Measurements from ENCODE around the gene SVEP1.

The SVEP1 gene

DNA sequence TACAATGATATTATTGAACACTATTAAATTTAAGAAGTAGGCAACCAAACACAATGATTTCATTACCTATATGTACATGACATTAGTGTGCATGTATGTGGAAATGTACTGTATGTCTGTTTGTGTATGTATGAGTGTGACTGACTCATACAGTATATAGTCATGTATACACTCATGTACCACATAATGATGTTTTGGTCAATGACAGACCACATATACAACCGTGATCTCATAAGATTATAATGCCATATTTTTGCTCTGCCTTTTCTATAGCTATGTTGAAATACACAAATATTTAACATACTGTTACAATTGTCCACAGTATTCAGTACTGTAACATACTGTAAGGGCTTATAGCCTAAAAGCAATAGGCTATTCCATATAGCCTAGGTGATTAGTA lies 19.7 kb downstream of the SVEP1 start:
- Histone ChIP-seq H3K27me3 (ENCODE audit: control insufficient read depth, insufficient read depth, low read length) (no peaks in the 10 kb centered on the region), H3K79me2 (no peaks in the 10 kb centered on the region), H3K4me2 (ENCODE audit: low read length) (no peak overlapping the region), H3K4me3 (ENCODE audit: low read depth, low read length) (no peak overlapping the region), H2AFZ (no peak overlapping the region), H3K9ac (no peak overlapping the region), H3K27ac (no peak overlapping the region), H3K36me3 (ENCODE audit: control insufficient read depth, insufficient read depth, low read length) (no peaks in the 10 kb centered on the region), H3K4me1 (no peaks in the 10 kb centered on the region), H3K9me3 (ENCODE audit: control insufficient read depth, low read length) (no peaks in the 10 kb centered on the region)
- no peak for TF ChIP-seq CTCF (IDR thresholded peaks at IDR 0.05)

- H3K9me3 ChIP-seq (ENCODE audit: control insufficient read depth, low read length) = no peaks in the 10 kb centered on the region
- H3K9ac ChIP-seq = no peak overlapping the region
- no peak overlapping the region for H3K4me3 ChIP-seq (ENCODE audit: low read depth, low read length)
- H3K4me2 ChIP-seq (ENCODE audit: low read length) = no peak overlapping the region
- H3K27me3 ChIP-seq (ENCODE audit: control insufficient read depth, insufficient read depth, low read length) = no peaks in the 10 kb centered on the region
- no peak overlapping the region for H2AFZ ChIP-seq
- H3K79me2 ChIP-seq = no peaks in the 10 kb centered on the region
- H3K27ac ChIP-seq = no peak overlapping the region
- no peaks in the 10 kb centered on the region for H3K4me1 ChIP-seq
- TF ChIP-seq CTCF (IDR thresholded peaks at IDR 0.05) = no peak
- no peaks in the 10 kb centered on the region for H3K36me3 ChIP-seq (ENCODE audit: control insufficient read depth, insufficient read depth, low read length)
These were observed 23.8 kb downstream of the SVEP1 start for GRCh38 chr9:110555551-110556331.

DNA sequence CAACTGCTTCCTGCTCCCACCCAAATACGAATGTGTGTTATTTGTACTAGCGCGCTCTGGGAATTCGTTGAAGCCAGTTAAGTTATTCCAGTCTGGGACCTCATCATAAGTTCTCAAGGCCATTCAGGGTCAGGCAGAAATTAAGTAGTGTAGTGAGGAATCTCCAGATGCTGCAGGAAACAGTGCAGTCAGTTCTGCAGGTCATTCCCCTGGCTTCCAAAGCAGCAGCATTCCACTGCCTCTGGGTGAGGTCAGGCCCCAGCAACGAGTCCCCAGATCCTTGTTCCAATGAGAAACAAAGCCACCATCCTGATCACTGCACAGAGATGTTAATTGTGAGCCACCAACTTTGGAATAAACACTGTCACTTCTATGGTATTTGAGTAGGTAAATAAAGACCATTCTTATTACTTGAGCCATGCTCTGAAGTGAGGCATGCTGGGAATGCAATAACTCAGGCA lies 33.1 kb downstream of the SVEP1 start:
- H3K27me3 ChIP-seq (ENCODE audit: control insufficient read depth, insufficient read depth, low read length) = no peaks in the 10 kb centered on the region
- no peaks in the 10 kb centered on the region for H3K79me2 ChIP-seq
- H3K9ac ChIP-seq = no peak overlapping the region
- H3K9me3 ChIP-seq (ENCODE audit: control insufficient read depth, low read length) = no peaks in the 10 kb centered on the region
- H3K36me3 ChIP-seq (ENCODE audit: control insufficient read depth, insufficient read depth, low read length) = no peaks in the 10 kb centered on the region
- no peaks in the 10 kb centered on the region for H3K4me1 ChIP-seq
- no peak overlapping the region for H3K4me3 ChIP-seq (ENCODE audit: low read depth, low read length)
- H3K27ac ChIP-seq = no peak overlapping the region
- no peak overlapping the region for H3K4me2 ChIP-seq (ENCODE audit: low read length)
- no peak overlapping the region for H2AFZ ChIP-seq
- TF ChIP-seq CTCF (IDR thresholded peaks at IDR 0.05) = no peak

DNA sequence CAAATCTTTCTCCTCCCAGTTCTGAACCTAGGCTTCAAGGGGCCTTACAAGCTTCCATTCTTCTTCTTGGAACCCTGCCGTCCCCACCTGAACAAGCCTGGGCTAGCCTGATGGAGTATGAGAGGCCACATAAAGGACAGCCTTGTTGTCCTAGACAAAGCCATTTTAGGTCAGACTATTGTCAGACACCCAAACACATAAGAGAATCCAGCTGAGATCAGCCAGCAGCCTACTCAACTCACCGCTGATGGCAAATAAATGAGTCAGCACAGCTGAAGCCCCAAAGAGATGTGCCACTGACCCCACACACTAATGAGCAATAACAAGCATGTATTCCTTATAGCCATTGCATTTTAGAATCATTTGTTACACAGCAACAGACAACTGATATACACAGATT lies 33.8 kb downstream of the SVEP1 start:
- no peaks in the 10 kb centered on the region for H3K27me3 ChIP-seq (ENCODE audit: control insufficient read depth, insufficient read depth, low read length)
- no peak for TF ChIP-seq CTCF (IDR thresholded peaks at IDR 0.05)
- no peak overlapping the region for H3K27ac ChIP-seq
- H3K36me3 ChIP-seq (ENCODE audit: control insufficient read depth, insufficient read depth, low read length) = no peaks in the 10 kb centered on the region
- no peak overlapping the region for H3K9ac ChIP-seq
- no peak overlapping the region for H2AFZ ChIP-seq
- H3K79me2 ChIP-seq = no peaks in the 10 kb centered on the region
- H3K9me3 ChIP-seq (ENCODE audit: control insufficient read depth, low read length) = no peaks in the 10 kb centered on the region
- H3K4me3 ChIP-seq (ENCODE audit: low read depth, low read length) = no peak overlapping the region
- no peaks in the 10 kb centered on the region for H3K4me1 ChIP-seq
- no peak overlapping the region for H3K4me2 ChIP-seq (ENCODE audit: low read length)

DNA sequence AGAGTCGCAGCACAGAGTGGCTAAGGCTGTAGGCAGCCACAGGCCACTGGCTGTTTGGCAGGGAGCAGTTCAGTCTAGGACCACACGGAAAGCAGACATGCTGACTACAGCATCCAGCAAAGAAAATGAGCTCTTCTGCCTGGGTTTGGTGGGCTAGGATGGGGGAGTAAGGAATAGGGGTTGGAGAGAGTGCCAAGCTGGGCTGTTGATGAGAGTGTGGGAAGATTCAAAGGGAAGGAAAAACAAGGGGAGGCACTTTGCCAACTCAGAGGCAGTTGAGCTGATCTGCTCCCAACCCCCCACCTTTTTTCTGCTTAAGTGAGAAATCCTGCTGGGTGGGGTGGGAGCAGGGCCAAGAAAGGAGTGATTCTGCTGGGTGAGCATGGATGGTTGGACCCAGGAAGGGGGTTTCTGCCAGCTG lies 35.9 kb downstream of the SVEP1 start:
- Histone ChIP-seq H3K4me3 (ENCODE audit: low read depth, low read length) (no peak overlapping the region), H3K79me2 (no peaks in the 10 kb centered on the region), H3K4me1 (no peaks in the 10 kb centered on the region), H3K4me2 (ENCODE audit: low read length) (no peak overlapping the region), H3K27ac (no peak overlapping the region), H3K9me3 (ENCODE audit: control insufficient read depth, low read length) (no peaks in the 10 kb centered on the region), H3K27me3 (ENCODE audit: control insufficient read depth, insufficient read depth, low read length) (no peaks in the 10 kb centered on the region), H3K36me3 (ENCODE audit: control insufficient read depth, insufficient read depth, low read length) (no peaks in the 10 kb centered on the region), H2AFZ (no peak overlapping the region), H3K9ac (no peak overlapping the region)
- TF ChIP-seq CTCF (IDR thresholded peaks at IDR 0.05) = no peak
